Measurements from ENCODE around the gene DLL1. TPM values are rescaled to one million over a fixed set of nuclear protein-coding genes. Genes with fewer than 3 reads are reported as not detected.
A peak's percentile ranks its signal among the peaks of the same experiment; 100 is the strongest.

The DLL1 gene
- total and polyA plus RNA-seq, 12 donors: 0.75 to 13.3 (median 7.7) TPM

GRCh38 chr6:170293341-170294231 is 2.7 kb upstream of the DLL1 start:
- H3K4me3 ChIP-seq: no peak overlapping the region
- peaks cover 33 to 50% of the 10 kb centered on the region in 2 donors for H3K4me1 ChIP-seq (replicated peaks in 1 of 2)

GRCh38 chr6:170292407-170293158 is 1.7 kb upstream of the DLL1 start:
- Histone ChIP-seq H3K9me3 (replicated peaks in 1 of 3) (no peaks in the 10 kb centered on the region), H3K36me3 (replicated peaks in 1 of 2) (no peaks in the 10 kb centered on the region), H3K4me3 (peak overlapping the region in 1 of 4 donors; percentile 71), H3K27me3 (peaks cover 33% of the 10 kb centered on the region), H3K27ac (peak overlapping the region in 1 of 5 donors; percentile 78), H3K4me1 (replicated peaks in 1 of 2) (peaks cover 33 to 52% of the 10 kb centered on the region in 2 donors)
- WGBS, 4 donors: 3 to 19% (median 18%) methylated on average over 10 to 13 of the region's 13 CpGs
- intact Hi-C loops (cut with DNase I): no loop called here
- no peak for TF ChIP-seq POLR2A (IDR thresholded peaks at IDR 0.05)
- TF ChIP-seq, protein P1, sequence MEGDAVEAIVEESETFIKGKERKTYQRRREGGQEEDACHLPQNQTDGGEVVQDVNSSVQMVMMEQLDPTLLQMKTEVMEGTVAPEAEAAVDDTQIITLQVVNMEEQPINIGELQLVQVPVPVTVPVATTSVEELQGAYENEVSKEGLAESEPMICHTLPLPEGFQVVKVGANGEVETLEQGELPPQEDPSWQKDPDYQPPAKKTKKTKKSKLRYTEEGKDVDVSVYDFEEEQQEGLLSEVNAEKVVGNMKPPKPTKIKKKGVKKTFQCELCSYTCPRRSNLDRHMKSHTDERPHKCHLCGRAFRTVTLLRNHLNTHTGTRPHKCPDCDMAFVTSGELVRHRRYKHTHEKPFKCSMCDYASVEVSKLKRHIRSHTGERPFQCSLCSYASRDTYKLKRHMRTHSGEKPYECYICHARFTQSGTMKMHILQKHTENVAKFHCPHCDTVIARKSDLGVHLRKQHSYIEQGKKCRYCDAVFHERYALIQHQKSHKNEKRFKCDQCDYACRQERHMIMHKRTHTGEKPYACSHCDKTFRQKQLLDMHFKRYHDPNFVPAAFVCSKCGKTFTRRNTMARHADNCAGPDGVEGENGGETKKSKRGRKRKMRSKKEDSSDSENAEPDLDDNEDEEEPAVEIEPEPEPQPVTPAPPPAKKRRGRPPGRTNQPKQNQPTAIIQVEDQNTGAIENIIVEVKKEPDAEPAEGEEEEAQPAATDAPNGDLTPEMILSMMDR (IDR thresholded peaks at IDR 0.05): peak in 4 of 6 experiments; percentile 14 to 32 (median 20)
- peak in 2 of 7 donors; percentile 48 to 50 for DNase-seq

More at GRCh38 chr6:170293341-170294231, 2.7 kb upstream of the DLL1 start:
- Histone ChIP-seq H3K27ac (no peak overlapping the region), H3K9me3 (replicated peaks in 1 of 3) (no peaks in the 10 kb centered on the region), H3K36me3 (replicated peaks in 1 of 2) (no peaks in the 10 kb centered on the region), H3K27me3 (peaks cover 34% of the 10 kb centered on the region)
- WGBS, 4 donors: 46 to 59% (median 55%) methylated on average over 23 of the region's 23 CpGs
- DNase-seq: no peak
- intact Hi-C loops (cut with DNase I): no loop called here
- TF ChIP-seq, protein P1 (IDR thresholded peaks at IDR 0.05): no peak

- H3K9me3 ChIP-seq (replicated peaks in 1 of 3): no peaks in the 10 kb centered on the region
- peaks cover 28% of the 10 kb centered on the region for H3K27me3 ChIP-seq
- peaks cover 33 to 57% of the 10 kb centered on the region in 2 donors for H3K4me1 ChIP-seq (replicated peaks in 1 of 2)
- H3K36me3 ChIP-seq (replicated peaks in 1 of 2): no peaks in the 10 kb centered on the region
- peak overlapping the region in 1 of 4 donors; percentile 71 for H3K4me3 ChIP-seq
- TF ChIP-seq POLR2A (IDR thresholded peaks at IDR 0.05): no peak
- TF ChIP-seq, protein P1 (IDR thresholded peaks at IDR 0.05): no peak
- intact Hi-C loops (cut with DNase I): no loop called here
- no peak for DNase-seq
- peak overlapping the region in 2 of 5 donors; percentile 16 to 78 for H3K27ac ChIP-seq
- 23 to 32% (median 27%) methylated on average over 11 of the region's 11 CpGs for WGBS, 4 donors
Observed at GRCh38 chr6:170292111-170292406, 1.2 kb upstream of the DLL1 start.
